GM23338 (cell line): Measurements from ENCODE around the gene TMPRSS2. TPM values are rescaled to one million over a fixed set of nuclear protein-coding genes. Genes with fewer than 3 reads are reported as not detected.

Experiments used
- ATAC-seq: fragments of 200-7000 bp; cut with Tn5 transposase; 3 replicates; pipeline ENCODE4 v1.9.1; 2020
- DNase-seq: peaks from one replicate; pipeline ENCODE4 v3.0.0-alpha.2; 2015; ENCODE audit warnings: low spot score
- H2AFZ ChIP-seq: fragments of 200-600 bp; sonication (generic); 2 replicates; pipeline ENCODE4 v1.8.0; 2016; ENCODE audit warnings: antibody characterized with exemption, mild to moderate bottlenecking, moderate library complexity
- H3F3A ChIP-seq: fragments of 200-600 bp; sonication (generic); replicated peaks from 2 replicates; pipeline ENCODE4 v1.8.0; 2017; ENCODE audit warnings: antibody characterized with exemption, mixed run types, low read depth
- H3K27ac ChIP-seq: fragments of 200-600 bp; sonication (generic); 2 replicates; pipeline ENCODE4 v1.6.1; 2016; ENCODE audit warnings: low read depth
- H3K27me3 ChIP-seq: fragments of 200-600 bp; sonication (generic); 2 replicates; pipeline ENCODE4 v1.8.0; 2016; ENCODE audit warnings: mild to moderate bottlenecking, mixed run types, moderate library complexity; ENCODE audit not compliant: insufficient read depth
- H3K36me3 ChIP-seq: fragments of 200-600 bp; sonication (generic); 2 replicates; pipeline ENCODE4 v1.8.0; 2016; ENCODE audit warnings: mild to moderate bottlenecking; ENCODE audit not compliant: insufficient read depth
- H3K4me1 ChIP-seq: fragments of 200-600 bp; sonication (generic); 2 replicates; pipeline ENCODE4 v1.8.0; 2016; ENCODE audit warnings: mild to moderate bottlenecking, moderate library complexity; ENCODE audit not compliant: insufficient read depth
- H3K4me2 ChIP-seq: fragments of 200-600 bp; sonication (generic); 2 replicates; pipeline ENCODE4 v1.7.1; 2017; ENCODE audit warnings: mixed run types
- H3K4me3 ChIP-seq: fragments of 200-600 bp; sonication (generic); 2 replicates; pipeline ENCODE4 v1.6.1; 2016; ENCODE audit warnings: mixed run types
- H3K79me2 ChIP-seq: fragments of 200-600 bp; sonication (generic); replicated peaks from 2 replicates; pipeline ENCODE4 v1.8.0; 2017; ENCODE audit warnings: mild to moderate bottlenecking; ENCODE audit not compliant: insufficient read depth
- H3K9me2 ChIP-seq: fragments of 200-600 bp; sonication (generic); 2 replicates; pipeline ENCODE4 v1.8.0; 2017; ENCODE audit not compliant: insufficient read depth
- H4K20me1 ChIP-seq: fragments of 200-600 bp; sonication (generic); replicated peaks from 2 replicates; pipeline ENCODE4 v1.8.0; 2017; ENCODE audit warnings: mild to moderate bottlenecking; ENCODE audit not compliant: insufficient read depth
- H3K27ac Mint-ChIP-seq: 2 replicates; pipeline ENCODE4 v1.8.0; 2020; ENCODE audit warnings: inconsistent platforms, mild to moderate bottlenecking, moderate library complexity, mixed read lengths
- H3K27me3 Mint-ChIP-seq: 3 replicates; pipeline ENCODE4 v1.8.0; 2022; ENCODE audit warnings: low read depth, mild to moderate bottlenecking, moderate library complexity, mixed read lengths, inconsistent platforms; ENCODE audit not compliant: insufficient read depth, poor library complexity
- H3K36me3 Mint-ChIP-seq: 3 replicates; pipeline ENCODE4 v1.8.0; 2021; ENCODE audit warnings: low read depth, mild to moderate bottlenecking, inconsistent platforms, moderate library complexity, mixed read lengths
- H3K4me1 Mint-ChIP-seq: 3 replicates; pipeline ENCODE4 v1.8.0; 2020; ENCODE audit warnings: mild to moderate bottlenecking, inconsistent platforms, mixed read lengths
- H3K4me3 Mint-ChIP-seq: 3 replicates; pipeline ENCODE4 v1.8.0; 2021; ENCODE audit warnings: moderate library complexity, mild to moderate bottlenecking, inconsistent platforms, mixed read lengths
- H3K9me3 Mint-ChIP-seq: 3 replicates; pipeline ENCODE4 v1.8.0; 2020; ENCODE audit warnings: moderate library complexity, mild to moderate bottlenecking, inconsistent platforms, mixed read lengths
- EZH2 ChIP-seq: fragments of 200-600 bp; sonication (generic); IDR thresholded peaks from one replicate; pipeline ENCODE4 v1.8.0; 2017; ENCODE audit warnings: antibody characterized with exemption, mild to moderate bottlenecking, low read depth; ENCODE audit not compliant: unreplicated experiment
- EZH2phosphoT487 ChIP-seq: fragments of 200-600 bp; sonication (generic); IDR thresholded peaks from one replicate; pipeline ENCODE4 v1.8.1; 2018; ENCODE audit warnings: antibody characterized with exemption; ENCODE audit not compliant: unreplicated experiment
- JUNB ChIP-seq: IDR thresholded peaks from one replicate; pipeline ENCODE4 v1.6.1; 2016; ENCODE audit warnings: antibody characterized with exemption; ENCODE audit not compliant: unreplicated experiment
- POLR2AphosphoS5 ChIP-seq: IDR thresholded peaks from 2 replicates; pipeline ENCODE4 v1.6.1; 2016; ENCODE audit warnings: antibody characterized with exemption, low read depth
- polyA plus RNA-seq: library from polyadenylated mRNA; unstranded; fragments of >200 nt; fragmentation: Nextera tagmentation; extraction: Ambion mirVana; gene quantifications from 2 replicates; pipeline ENCODE4 v1.2.1, GENCODE V29; 2016
- total RNA-seq: library from RNA; depleted of rRNA; stranded (reverse); fragments of >200 nt; shearing (Covaris generic); gene quantifications from 2 replicates; pipeline ENCODE4 v1.2.3, GENCODE V29; 2014
- TF ChIP-seq, protein P1 (sequence below): IDR thresholded peaks from 2 replicates; pipeline ENCODE4 v1.6.1; 2016; ENCODE audit warnings: antibody characterized with exemption
- TF ChIP-seq, protein P2 (sequence below), 2 experiments: fragments of 200-600 bp in 1 of 2; sonication (generic) in 1 of 2; conservative IDR thresholded peaks; 2 replicates each; pipeline versions ENCODE4 v1.5.1 to v1.6.1; 2016 to 2017; ENCODE audit warnings: antibody characterized with exemption in 2 of 2, low read depth in 2 of 2, mild to moderate bottlenecking in 2 of 2, moderate library complexity in 1 of 2
- TF ChIP-seq, protein P3 (sequence below): fragments of 250-450 bp; sonication (Bioruptor Pico); IDR thresholded peaks from 2 replicates; pipeline ENCODE4 v1.5.0; 2020; ENCODE audit warnings: mild to moderate bottlenecking, moderate library complexity

Gene TMPRSS2
- total and polyA plus RNA-seq, 2 experiments from 2014 or later = 2.3 to 4.9 TPM

DNA sequence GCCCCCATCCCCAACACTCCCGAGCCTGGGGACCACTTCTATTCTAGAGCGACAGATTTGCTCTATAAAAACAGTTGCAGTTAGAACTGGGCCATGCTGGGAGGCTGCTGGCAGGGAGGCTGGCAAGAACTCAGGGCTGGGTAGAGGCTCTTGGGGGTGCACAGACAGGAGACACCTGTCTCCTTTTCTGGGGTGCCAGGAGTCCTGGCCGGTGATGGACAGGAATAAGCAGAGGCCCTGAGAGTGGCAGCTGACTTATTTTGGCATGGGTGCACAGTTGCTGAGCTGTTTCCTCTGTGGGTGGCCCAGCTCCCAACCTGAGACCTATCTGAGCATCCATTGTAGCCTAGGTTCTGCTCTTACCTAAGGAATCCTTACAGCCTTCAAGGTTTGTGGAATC, 39.2 kb upstream of the TMPRSS2 start:
- no peak overlapping the region for H3K4me3 Mint-ChIP-seq
- Histone ChIP-seq H3K36me3 (no peaks in the 10 kb centered on the region), H2AFZ (no peak overlapping the region), H3F3A (no peaks in the 10 kb centered on the region), H4K20me1 (no peaks in the 10 kb centered on the region), H3K79me2 (no peaks in the 10 kb centered on the region), H3K4me1 (no peaks in the 10 kb centered on the region; the same call in 1 of the 2 replicates), H3K4me3 (no peak overlapping the region), H3K4me2 (no peak overlapping the region), H3K27ac (no peak overlapping the region), H3K9me2 (no peaks in the 10 kb centered on the region), H3K27me3 (no peaks in the 10 kb centered on the region)
- H3K36me3 Mint-ChIP-seq = no peaks in the 10 kb centered on the region
- no peak overlapping the region for H3K27ac Mint-ChIP-seq
- H3K27me3 Mint-ChIP-seq = no peaks in the 10 kb centered on the region
- H3K4me1 Mint-ChIP-seq = peaks cover 7% of the 10 kb centered on the region; the same call in 1 of the 3 replicates
- TF ChIP-seq POLR2AphosphoS5 = no peak
- no peak for TF ChIP-seq JUNB
- no peak for TF ChIP-seq EZH2phosphoT487
- TF ChIP-seq, protein P1, sequence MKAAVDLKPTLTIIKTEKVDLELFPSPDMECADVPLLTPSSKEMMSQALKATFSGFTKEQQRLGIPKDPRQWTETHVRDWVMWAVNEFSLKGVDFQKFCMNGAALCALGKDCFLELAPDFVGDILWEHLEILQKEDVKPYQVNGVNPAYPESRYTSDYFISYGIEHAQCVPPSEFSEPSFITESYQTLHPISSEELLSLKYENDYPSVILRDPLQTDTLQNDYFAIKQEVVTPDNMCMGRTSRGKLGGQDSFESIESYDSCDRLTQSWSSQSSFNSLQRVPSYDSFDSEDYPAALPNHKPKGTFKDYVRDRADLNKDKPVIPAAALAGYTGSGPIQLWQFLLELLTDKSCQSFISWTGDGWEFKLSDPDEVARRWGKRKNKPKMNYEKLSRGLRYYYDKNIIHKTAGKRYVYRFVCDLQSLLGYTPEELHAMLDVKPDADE = no peak
- TF ChIP-seq, protein P2, sequence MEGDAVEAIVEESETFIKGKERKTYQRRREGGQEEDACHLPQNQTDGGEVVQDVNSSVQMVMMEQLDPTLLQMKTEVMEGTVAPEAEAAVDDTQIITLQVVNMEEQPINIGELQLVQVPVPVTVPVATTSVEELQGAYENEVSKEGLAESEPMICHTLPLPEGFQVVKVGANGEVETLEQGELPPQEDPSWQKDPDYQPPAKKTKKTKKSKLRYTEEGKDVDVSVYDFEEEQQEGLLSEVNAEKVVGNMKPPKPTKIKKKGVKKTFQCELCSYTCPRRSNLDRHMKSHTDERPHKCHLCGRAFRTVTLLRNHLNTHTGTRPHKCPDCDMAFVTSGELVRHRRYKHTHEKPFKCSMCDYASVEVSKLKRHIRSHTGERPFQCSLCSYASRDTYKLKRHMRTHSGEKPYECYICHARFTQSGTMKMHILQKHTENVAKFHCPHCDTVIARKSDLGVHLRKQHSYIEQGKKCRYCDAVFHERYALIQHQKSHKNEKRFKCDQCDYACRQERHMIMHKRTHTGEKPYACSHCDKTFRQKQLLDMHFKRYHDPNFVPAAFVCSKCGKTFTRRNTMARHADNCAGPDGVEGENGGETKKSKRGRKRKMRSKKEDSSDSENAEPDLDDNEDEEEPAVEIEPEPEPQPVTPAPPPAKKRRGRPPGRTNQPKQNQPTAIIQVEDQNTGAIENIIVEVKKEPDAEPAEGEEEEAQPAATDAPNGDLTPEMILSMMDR (conservative IDR thresholded peaks at IDR 0.05; ENCODE audit: low read depth in 2 of 2) = no peak
- TF ChIP-seq EZH2 = no peak
- TF ChIP-seq, protein P3, sequence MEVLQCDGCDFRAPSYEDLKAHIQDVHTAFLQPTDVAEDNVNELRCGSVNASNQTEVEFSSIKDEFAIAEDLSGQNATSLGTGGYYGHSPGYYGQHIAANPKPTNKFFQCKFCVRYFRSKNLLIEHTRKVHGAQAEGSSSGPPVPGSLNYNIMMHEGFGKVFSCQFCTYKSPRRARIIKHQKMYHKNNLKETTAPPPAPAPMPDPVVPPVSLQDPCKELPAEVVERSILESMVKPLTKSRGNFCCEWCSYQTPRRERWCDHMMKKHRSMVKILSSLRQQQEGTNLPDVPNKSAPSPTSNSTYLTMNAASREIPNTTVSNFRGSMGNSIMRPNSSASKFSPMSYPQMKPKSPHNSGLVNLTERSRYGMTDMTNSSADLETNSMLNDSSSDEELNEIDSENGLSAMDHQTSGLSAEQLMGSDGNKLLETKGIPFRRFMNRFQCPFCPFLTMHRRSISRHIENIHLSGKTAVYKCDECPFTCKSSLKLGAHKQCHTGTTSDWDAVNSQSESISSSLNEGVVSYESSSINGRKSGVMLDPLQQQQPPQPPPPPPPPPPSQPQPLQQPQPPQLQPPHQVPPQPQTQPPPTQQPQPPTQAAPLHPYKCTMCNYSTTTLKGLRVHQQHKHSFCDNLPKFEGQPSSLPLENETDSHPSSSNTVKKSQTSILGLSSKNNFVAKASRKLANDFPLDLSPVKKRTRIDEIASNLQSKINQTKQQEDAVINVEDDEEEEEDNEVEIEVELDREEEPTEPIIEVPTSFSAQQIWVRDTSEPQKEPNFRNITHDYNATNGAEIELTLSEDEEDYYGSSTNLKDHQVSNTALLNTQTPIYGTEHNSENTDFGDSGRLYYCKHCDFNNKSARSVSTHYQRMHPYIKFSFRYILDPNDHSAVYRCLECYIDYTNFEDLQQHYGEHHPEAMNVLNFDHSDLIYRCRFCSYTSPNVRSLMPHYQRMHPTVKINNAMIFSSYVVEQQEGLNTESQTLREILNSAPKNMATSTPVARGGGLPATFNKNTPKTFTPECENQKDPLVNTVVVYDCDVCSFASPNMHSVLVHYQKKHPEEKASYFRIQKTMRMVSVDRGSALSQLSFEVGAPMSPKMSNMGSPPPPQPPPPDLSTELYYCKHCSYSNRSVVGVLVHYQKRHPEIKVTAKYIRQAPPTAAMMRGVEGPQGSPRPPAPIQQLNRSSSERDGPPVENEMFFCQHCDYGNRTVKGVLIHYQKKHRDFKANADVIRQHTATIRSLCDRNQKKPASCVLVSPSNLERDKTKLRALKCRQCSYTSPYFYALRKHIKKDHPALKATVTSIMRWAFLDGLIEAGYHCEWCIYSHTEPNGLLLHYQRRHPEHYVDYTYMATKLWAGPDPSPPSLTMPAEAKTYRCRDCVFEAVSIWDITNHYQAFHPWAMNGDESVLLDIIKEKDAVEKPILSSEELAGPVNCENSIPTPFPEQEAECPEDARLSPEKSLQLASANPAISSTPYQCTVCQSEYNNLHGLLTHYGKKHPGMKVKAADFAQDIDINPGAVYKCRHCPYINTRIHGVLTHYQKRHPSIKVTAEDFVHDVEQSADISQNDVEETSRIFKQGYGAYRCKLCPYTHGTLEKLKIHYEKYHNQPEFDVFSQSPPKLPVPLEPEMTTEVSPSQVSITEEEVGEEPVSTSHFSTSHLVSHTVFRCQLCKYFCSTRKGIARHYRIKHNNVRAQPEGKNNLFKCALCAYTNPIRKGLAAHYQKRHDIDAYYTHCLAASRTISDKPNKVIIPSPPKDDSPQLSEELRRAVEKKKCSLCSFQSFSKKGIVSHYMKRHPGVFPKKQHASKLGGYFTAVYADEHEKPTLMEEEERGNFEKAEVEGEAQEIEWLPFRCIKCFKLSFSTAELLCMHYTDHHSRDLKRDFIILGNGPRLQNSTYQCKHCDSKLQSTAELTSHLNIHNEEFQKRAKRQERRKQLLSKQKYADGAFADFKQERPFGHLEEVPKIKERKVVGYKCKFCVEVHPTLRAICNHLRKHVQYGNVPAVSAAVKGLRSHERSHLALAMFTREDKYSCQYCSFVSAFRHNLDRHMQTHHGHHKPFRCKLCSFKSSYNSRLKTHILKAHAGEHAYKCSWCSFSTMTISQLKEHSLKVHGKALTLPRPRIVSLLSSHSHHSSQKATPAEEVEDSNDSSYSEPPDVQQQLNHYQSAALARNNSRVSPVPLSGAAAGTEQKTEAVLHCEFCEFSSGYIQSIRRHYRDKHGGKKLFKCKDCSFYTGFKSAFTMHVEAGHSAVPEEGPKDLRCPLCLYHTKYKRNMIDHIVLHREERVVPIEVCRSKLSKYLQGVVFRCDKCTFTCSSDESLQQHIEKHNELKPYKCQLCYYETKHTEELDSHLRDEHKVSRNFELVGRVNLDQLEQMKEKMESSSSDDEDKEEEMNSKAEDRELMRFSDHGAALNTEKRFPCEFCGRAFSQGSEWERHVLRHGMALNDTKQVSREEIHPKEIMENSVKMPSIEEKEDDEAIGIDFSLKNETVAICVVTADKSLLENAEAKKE (CRISPR knock-in tag) = no peak
- H3K9me3 Mint-ChIP-seq = no peaks in the 10 kb centered on the region; the same call in 2 of the 3 replicates
- DNase-seq (no peak), ATAC-seq (no peak)
